H1 (cell line): Measurements from ENCODE around the gene EGR4.

Experiments
- BACH1 ChIP-seq: IDR thresholded peaks from 2 replicates; pipeline ENCODE4 v1.6.1; 2012; ENCODE audit warnings: low read length, improper control_type of control experiment
- EZH2 ChIP-seq: fragments of 200-600 bp; sonication (generic); IDR thresholded peaks from 2 replicates; pipeline ENCODE4 v1.7.1; 2012; ENCODE audit warnings: low read depth, mild to moderate bottlenecking, moderate library complexity, low read length, inconsistent platforms; ENCODE audit not compliant: severe bottlenecking
- JUN ChIP-seq: IDR thresholded peaks from 2 replicates; pipeline ENCODE4 v1.6.1; 2011; ENCODE audit warnings: low read depth, mild to moderate bottlenecking, improper control_type of control experiment, low read length
- KDM1A ChIP-seq: fragments of 200-600, 300-600 bp; sonication (generic); IDR thresholded peaks from 2 replicates; pipeline ENCODE4 v1.7.1; 2016; ENCODE audit warnings: mild to moderate bottlenecking, low read length, borderline replicate concordance
- KDM5A ChIP-seq: fragments of 200-600 bp; IDR thresholded peaks from 2 replicates; pipeline ENCODE4 v1.7.1; 2012; ENCODE audit warnings: mild to moderate bottlenecking, low read length, inconsistent platforms, mixed read lengths
- POLR2AphosphoS5 ChIP-seq: IDR thresholded peaks from 2 replicates; pipeline ENCODE4 v1.6.1; 2011; ENCODE audit warnings: low read depth, low read length
- RFX5 ChIP-seq: IDR thresholded peaks from 2 replicates; pipeline ENCODE4 v1.6.1; 2011; ENCODE audit warnings: low read depth, low read length, improper control_type of control experiment, borderline replicate concordance
- RXRA ChIP-seq: IDR thresholded peaks from 2 replicates; pipeline ENCODE4 v1.6.1; 2011; ENCODE audit warnings: low read depth, mild to moderate bottlenecking, low read length, moderate library complexity; ENCODE audit not compliant: insufficient read depth
- SIN3A ChIP-seq, 2 experiments: IDR thresholded peaks in 1 of 2; conservative IDR thresholded peaks in 1 of 2; 2 replicates each; pipeline ENCODE4 v1.6.1; 2011 to 2012; ENCODE audit warnings: low read length in 2 of 2, improper control_type of control experiment in 1 of 2, low read depth in 1 of 2, mild to moderate bottlenecking in 1 of 2
- SP1 ChIP-seq: IDR thresholded peaks from 2 replicates; pipeline ENCODE4 v1.6.1; 2011; ENCODE audit warnings: low read depth, low read length
- TEAD4 ChIP-seq: IDR thresholded peaks from 2 replicates; pipeline ENCODE4 v1.6.1; 2012; ENCODE audit warnings: low read depth, low read length, inconsistent platforms, mixed read lengths
- ZNF274 ChIP-seq: IDR thresholded peaks from 2 replicates; pipeline ENCODE4 v1.7.0; 2012; ENCODE audit warnings: low read length, borderline replicate concordance; ENCODE audit errors: extremely low read depth
- TF ChIP-seq, protein P1 (sequence below), 3 experiments: IDR thresholded peaks; 1 replicate in 2 of 3; 2 replicates in 1 of 3; pipeline versions ENCODE4 v1.5.1 to v1.6.1; 2011; ENCODE audit warnings: low read length in 3 of 3, mild to moderate bottlenecking in 3 of 3, inconsistent platforms in 2 of 3, low read depth in 1 of 3, moderate library complexity in 1 of 3; ENCODE audit not compliant: insufficient read depth in 1 of 3; ENCODE audit errors: control extremely low read depth in 1 of 3

DNA sequence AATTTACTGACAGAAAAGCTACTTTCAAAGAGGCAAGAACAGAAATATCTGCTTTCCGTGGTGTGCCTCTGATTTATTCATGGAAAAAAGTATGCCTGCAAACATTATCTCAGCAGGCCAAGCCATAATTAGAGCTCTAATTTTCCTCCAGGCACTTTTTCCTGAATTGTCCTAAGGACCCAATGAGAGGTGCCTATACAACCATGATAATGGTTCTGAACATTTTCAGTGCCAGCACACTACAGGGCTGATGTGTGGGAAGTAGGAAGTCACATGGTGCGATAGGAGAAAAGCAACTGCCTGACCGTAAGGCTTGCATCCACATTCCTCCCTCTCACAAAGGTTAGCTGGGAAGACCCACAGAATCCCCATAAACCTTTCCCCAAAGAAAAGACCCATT lies 45.9 kb upstream of the EGR4 start:
- TF ChIP-seq, protein P1, sequence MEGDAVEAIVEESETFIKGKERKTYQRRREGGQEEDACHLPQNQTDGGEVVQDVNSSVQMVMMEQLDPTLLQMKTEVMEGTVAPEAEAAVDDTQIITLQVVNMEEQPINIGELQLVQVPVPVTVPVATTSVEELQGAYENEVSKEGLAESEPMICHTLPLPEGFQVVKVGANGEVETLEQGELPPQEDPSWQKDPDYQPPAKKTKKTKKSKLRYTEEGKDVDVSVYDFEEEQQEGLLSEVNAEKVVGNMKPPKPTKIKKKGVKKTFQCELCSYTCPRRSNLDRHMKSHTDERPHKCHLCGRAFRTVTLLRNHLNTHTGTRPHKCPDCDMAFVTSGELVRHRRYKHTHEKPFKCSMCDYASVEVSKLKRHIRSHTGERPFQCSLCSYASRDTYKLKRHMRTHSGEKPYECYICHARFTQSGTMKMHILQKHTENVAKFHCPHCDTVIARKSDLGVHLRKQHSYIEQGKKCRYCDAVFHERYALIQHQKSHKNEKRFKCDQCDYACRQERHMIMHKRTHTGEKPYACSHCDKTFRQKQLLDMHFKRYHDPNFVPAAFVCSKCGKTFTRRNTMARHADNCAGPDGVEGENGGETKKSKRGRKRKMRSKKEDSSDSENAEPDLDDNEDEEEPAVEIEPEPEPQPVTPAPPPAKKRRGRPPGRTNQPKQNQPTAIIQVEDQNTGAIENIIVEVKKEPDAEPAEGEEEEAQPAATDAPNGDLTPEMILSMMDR (IDR thresholded peaks at IDR 0.05; ENCODE audit: control extremely low read depth in 1 of 3, insufficient read depth in 1 of 3, low read depth in 1 of 3, low read length in 3 of 3), result no peak
- no peak for TF ChIP-seq JUN
- TF ChIP-seq SP1, result no peak
- TF ChIP-seq ZNF274, result no peak
- no peak for TF ChIP-seq RFX5
- no peak for TF ChIP-seq KDM5A
- TF ChIP-seq POLR2AphosphoS5, result no peak
- TF ChIP-seq KDM1A, result no peak
- TF ChIP-seq RXRA, result no peak
- no peak for TF ChIP-seq EZH2
- no peak for TF ChIP-seq BACH1
- TF ChIP-seq SIN3A (conservative IDR thresholded peaks at IDR 0.05 in 1 of 2, IDR thresholded peaks at IDR 0.05 in 1 of 2; ENCODE audit: low read depth in 1 of 2, low read length in 2 of 2), result no peak
- no peak for TF ChIP-seq TEAD4
